Measurements from ENCODE around the gene ULK1. TPM values are rescaled to one million over a fixed set of nuclear protein-coding genes. Genes with fewer than 3 reads are reported as not detected.

The ULK1 gene
- total RNA-seq, 1 experiment from 2014 or later = 48.9 TPM

- Mint-ChIP-seq H3K9me3 (ENCODE audit: low read depth, unreplicated experiment) (no peaks in the 10 kb centered on the region), H3K36me3 (ENCODE audit: insufficient read depth, unreplicated experiment) (peaks cover 15% of the 10 kb centered on the region), H3K4me1 (ENCODE audit: low read depth, unreplicated experiment) (peaks cover 12% of the 10 kb centered on the region), H3K27me3 (ENCODE audit: unreplicated experiment) (no peaks in the 10 kb centered on the region), H3K27ac (ENCODE audit: unreplicated experiment) (no peak overlapping the region), H3K4me3 (ENCODE audit: low read depth, unreplicated experiment) (no peak overlapping the region)
- CTCF ChIA-PET = no interaction called here
- intact Hi-C loops (cut with micrococcal nuclease; ENCODE audit: unreplicated experiment) = no loop called here
- DNase-seq = no peak
- TF ChIP-seq CTCF (IDR thresholded peaks at IDR 0.05; ENCODE audit: unreplicated experiment) = no peak
- no TSS peak for BruUV-seq (replicated peaks)
These were observed 11.2 kb downstream of the ULK1 start for GRCh38 chr12:131905630-131906091.

GRCh38 chr12:131907379-131908091, 13.1 kb downstream of the ULK1 start:
- intact Hi-C loops (cut with micrococcal nuclease; ENCODE audit: unreplicated experiment) = no loop called here
- no peak for TF ChIP-seq CTCF (IDR thresholded peaks at IDR 0.05; ENCODE audit: unreplicated experiment)
- Mint-ChIP-seq H3K4me3 (ENCODE audit: low read depth, unreplicated experiment) (no peak overlapping the region), H3K27ac (ENCODE audit: unreplicated experiment) (no peak overlapping the region), H3K36me3 (ENCODE audit: insufficient read depth, unreplicated experiment) (peaks cover 21% of the 10 kb centered on the region), H3K27me3 (ENCODE audit: unreplicated experiment) (no peaks in the 10 kb centered on the region), H3K4me1 (ENCODE audit: low read depth, unreplicated experiment) (peaks cover 11% of the 10 kb centered on the region), H3K9me3 (ENCODE audit: low read depth, unreplicated experiment) (no peaks in the 10 kb centered on the region)
- no peak for DNase-seq
- BruUV-seq (replicated peaks) = no TSS peak
- CTCF ChIA-PET = no interaction called here

GRCh38 chr12:131908092-131909080, 14.0 kb downstream of the ULK1 start:
- intact Hi-C loops (cut with micrococcal nuclease; ENCODE audit: unreplicated experiment) = no loop called here
- Mint-ChIP-seq H3K36me3 (ENCODE audit: insufficient read depth, unreplicated experiment) (peaks cover 25% of the 10 kb centered on the region), H3K27me3 (ENCODE audit: unreplicated experiment) (no peaks in the 10 kb centered on the region), H3K4me3 (ENCODE audit: low read depth, unreplicated experiment) (no peak overlapping the region), H3K27ac (ENCODE audit: unreplicated experiment) (no peak overlapping the region), H3K9me3 (ENCODE audit: low read depth, unreplicated experiment) (no peaks in the 10 kb centered on the region), H3K4me1 (ENCODE audit: low read depth, unreplicated experiment) (peaks cover 16% of the 10 kb centered on the region)
- no TSS peak for BruUV-seq (replicated peaks)
- CTCF ChIA-PET = no interaction called here
- TF ChIP-seq CTCF (IDR thresholded peaks at IDR 0.05; ENCODE audit: unreplicated experiment) = no peak
- DNase-seq = no peak

DNA sequence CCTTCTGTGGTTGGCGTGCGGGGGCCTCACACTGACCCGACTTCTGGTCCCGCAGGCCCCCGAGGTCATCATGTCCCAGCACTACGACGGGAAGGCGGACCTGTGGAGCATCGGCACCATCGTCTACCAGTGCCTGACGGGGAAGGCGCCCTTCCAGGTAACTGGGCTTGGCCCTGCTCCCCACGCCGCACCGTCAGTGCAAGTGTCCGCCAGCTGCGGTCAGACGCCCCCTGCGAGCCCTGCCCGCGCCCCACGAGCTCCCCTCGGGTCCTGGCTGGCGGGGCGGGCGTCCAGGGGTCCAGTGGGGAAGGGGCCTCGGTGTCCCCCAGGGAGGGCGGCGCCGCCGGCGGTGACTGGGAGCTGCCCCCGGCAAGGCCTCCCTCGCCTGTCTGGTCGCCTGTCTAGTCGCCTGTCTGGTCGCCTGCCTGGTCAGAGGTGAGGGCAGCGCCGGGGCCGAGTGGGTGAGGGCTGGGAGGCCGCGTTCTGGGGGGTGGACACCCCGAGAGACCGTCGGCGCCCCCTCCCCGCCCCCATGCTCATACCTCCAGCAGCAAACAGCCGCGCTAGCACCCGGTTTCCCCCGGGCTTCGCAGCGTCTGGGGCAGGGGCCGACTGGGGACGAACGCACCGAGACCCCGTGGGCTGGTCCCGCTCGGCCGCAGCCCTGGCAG, 14.8 kb downstream of the ULK1 start:
- Mint-ChIP-seq H3K27ac (ENCODE audit: unreplicated experiment) (no peak overlapping the region), H3K4me1 (ENCODE audit: low read depth, unreplicated experiment) (peaks cover 16% of the 10 kb centered on the region)
- CTCF ChIA-PET = no interaction called here

More for the DNA sequence above, 14.8 kb downstream of the ULK1 start:
- TF ChIP-seq CTCF (IDR thresholded peaks at IDR 0.05; ENCODE audit: unreplicated experiment) = no peak
- DNase-seq = no peak
- no TSS peak for BruUV-seq (replicated peaks)
- no peak overlapping the region for H3K4me3 Mint-ChIP-seq (ENCODE audit: low read depth, unreplicated experiment)
- no peaks in the 10 kb centered on the region for H3K27me3 Mint-ChIP-seq (ENCODE audit: unreplicated experiment)
- no peaks in the 10 kb centered on the region for H3K9me3 Mint-ChIP-seq (ENCODE audit: low read depth, unreplicated experiment)
- intact Hi-C loops (cut with micrococcal nuclease; ENCODE audit: unreplicated experiment) = no loop called here
- peaks cover 33% of the 10 kb centered on the region for H3K36me3 Mint-ChIP-seq (ENCODE audit: insufficient read depth, unreplicated experiment)

All from Calu3 (cell line).